Keratinocyte (primary cell): ENCODE results near the gene MYBPH.

Experiments
- EZH2 ChIP-seq: IDR thresholded peaks from one replicate; pipeline ENCODE4 v1.6.1; 2012; ENCODE audit warnings: inconsistent platforms, mild to moderate bottlenecking, low read length, moderate library complexity
- TF ChIP-seq, protein P1 (sequence below), 3 experiments: IDR thresholded peaks in 1 of 3; conservative IDR thresholded peaks in 1 of 3; optimal IDR thresholded peaks in 1 of 3; 2 replicates in 2 of 3; 3 replicates in 1 of 3; pipeline versions ENCODE3 to v1.5.1; 2011; ENCODE audit warnings: low read length in 3 of 3, mild to moderate bottlenecking in 3 of 3, moderate library complexity in 2 of 3, control low read depth in 1 of 3, inconsistent platforms in 1 of 3; ENCODE audit not compliant: insufficient read depth in 2 of 3; ENCODE audit errors: extremely low read depth in 1 of 3

DNA sequence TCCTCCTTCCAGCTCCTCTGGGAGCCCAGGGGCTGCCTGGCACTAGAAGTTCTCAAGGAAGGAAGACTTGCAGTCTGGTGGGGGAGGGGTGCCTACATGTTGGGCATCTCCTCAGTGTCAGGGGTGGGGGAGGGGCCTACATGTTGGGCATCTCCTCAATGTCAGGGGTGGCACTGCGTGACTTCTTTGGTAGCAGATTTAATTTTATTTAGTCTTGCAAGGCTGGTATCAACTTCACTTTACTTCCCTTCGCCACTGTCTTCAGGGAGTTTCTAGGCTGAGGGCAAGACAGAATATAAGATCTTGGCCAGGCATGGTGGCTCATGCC lies 29.6 kb downstream of the MYBPH start:
- TF ChIP-seq, protein P1, sequence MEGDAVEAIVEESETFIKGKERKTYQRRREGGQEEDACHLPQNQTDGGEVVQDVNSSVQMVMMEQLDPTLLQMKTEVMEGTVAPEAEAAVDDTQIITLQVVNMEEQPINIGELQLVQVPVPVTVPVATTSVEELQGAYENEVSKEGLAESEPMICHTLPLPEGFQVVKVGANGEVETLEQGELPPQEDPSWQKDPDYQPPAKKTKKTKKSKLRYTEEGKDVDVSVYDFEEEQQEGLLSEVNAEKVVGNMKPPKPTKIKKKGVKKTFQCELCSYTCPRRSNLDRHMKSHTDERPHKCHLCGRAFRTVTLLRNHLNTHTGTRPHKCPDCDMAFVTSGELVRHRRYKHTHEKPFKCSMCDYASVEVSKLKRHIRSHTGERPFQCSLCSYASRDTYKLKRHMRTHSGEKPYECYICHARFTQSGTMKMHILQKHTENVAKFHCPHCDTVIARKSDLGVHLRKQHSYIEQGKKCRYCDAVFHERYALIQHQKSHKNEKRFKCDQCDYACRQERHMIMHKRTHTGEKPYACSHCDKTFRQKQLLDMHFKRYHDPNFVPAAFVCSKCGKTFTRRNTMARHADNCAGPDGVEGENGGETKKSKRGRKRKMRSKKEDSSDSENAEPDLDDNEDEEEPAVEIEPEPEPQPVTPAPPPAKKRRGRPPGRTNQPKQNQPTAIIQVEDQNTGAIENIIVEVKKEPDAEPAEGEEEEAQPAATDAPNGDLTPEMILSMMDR (optimal IDR thresholded peaks at IDR 0.05 in 1 of 3, IDR thresholded peaks at IDR 0.05 in 1 of 3, conservative IDR thresholded peaks at IDR 0.05 in 1 of 3; ENCODE audit: extremely low read depth in 1 of 3, insufficient read depth in 2 of 3, low read length in 3 of 3), result no peak
- no peak for TF ChIP-seq EZH2
